ENCODE data around the gene LRRC27. TPM values are rescaled to one million over a fixed set of nuclear protein-coding genes. Genes with fewer than 3 reads are reported as not detected.

LRRC27 gene
- total RNA-seq, 1 donor from 2014 or later = 13.8 TPM

GRCh38 chr10:132404911-132405462 is 73.0 kb downstream of the LRRC27 start:
- Mint-ChIP-seq H3K4me3 (ENCODE audit: unreplicated experiment) (no peak overlapping the region), H3K9me3 (ENCODE audit: unreplicated experiment) (peaks cover 8% of the 10 kb centered on the region), H3K4me1 (ENCODE audit: low read depth, unreplicated experiment) (peaks cover 15% of the 10 kb centered on the region), H3K36me3 (ENCODE audit: unreplicated experiment) (peaks cover 5% of the 10 kb centered on the region), H3K27me3 (ENCODE audit: unreplicated experiment) (peaks cover 5% of the 10 kb centered on the region), H3K27ac (ENCODE audit: unreplicated experiment) (no peak overlapping the region)
- DNase-seq = no peak
- TF ChIP-seq, protein P1, sequence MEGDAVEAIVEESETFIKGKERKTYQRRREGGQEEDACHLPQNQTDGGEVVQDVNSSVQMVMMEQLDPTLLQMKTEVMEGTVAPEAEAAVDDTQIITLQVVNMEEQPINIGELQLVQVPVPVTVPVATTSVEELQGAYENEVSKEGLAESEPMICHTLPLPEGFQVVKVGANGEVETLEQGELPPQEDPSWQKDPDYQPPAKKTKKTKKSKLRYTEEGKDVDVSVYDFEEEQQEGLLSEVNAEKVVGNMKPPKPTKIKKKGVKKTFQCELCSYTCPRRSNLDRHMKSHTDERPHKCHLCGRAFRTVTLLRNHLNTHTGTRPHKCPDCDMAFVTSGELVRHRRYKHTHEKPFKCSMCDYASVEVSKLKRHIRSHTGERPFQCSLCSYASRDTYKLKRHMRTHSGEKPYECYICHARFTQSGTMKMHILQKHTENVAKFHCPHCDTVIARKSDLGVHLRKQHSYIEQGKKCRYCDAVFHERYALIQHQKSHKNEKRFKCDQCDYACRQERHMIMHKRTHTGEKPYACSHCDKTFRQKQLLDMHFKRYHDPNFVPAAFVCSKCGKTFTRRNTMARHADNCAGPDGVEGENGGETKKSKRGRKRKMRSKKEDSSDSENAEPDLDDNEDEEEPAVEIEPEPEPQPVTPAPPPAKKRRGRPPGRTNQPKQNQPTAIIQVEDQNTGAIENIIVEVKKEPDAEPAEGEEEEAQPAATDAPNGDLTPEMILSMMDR (IDR thresholded peaks at IDR 0.05; ENCODE audit: partially characterized antibody, unreplicated experiment) = no peak

GRCh38 chr10:132405463-132405991 is 73.5 kb downstream of the LRRC27 start:
- TF ChIP-seq, protein P1 (IDR thresholded peaks at IDR 0.05; ENCODE audit: partially characterized antibody, unreplicated experiment) = no peak
- Mint-ChIP-seq H3K27me3 (ENCODE audit: unreplicated experiment) (peaks cover 5% of the 10 kb centered on the region), H3K4me3 (ENCODE audit: unreplicated experiment) (no peak overlapping the region), H3K9me3 (ENCODE audit: unreplicated experiment) (peaks cover 8% of the 10 kb centered on the region), H3K4me1 (ENCODE audit: low read depth, unreplicated experiment) (peaks cover 18% of the 10 kb centered on the region), H3K36me3 (ENCODE audit: unreplicated experiment) (peaks cover 5% of the 10 kb centered on the region), H3K27ac (ENCODE audit: unreplicated experiment) (peak overlapping the region; percentile 86)
- DNase-seq = no peak

DNA sequence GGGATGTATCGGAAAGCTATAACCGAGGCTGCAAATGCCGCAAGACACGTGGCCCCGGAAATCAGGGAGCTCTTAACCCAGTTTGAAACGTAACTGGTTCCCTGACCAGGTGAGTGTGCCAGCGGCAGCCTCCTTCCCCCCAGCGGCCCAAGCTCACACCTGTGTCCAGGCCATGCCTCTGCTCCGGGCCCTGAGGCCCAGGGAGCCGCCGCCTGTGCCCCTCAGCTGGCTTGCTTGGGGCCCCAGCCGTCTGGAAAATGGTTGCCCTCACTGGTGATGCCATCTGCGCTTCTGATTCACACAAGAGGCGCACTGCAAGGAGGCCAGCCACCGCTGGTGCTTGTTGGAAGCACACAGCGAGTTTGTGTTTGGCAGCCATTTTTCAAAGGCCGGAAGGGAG is 74.2 kb downstream of the LRRC27 start:
- TF ChIP-seq, protein P1 (IDR thresholded peaks at IDR 0.05; ENCODE audit: partially characterized antibody, unreplicated experiment) = no peak
- Mint-ChIP-seq H3K36me3 (ENCODE audit: unreplicated experiment) (peaks cover 5% of the 10 kb centered on the region), H3K9me3 (ENCODE audit: unreplicated experiment) (peaks cover 7% of the 10 kb centered on the region), H3K27me3 (ENCODE audit: unreplicated experiment) (peaks cover 5% of the 10 kb centered on the region), H3K4me1 (ENCODE audit: low read depth, unreplicated experiment) (peaks cover 18% of the 10 kb centered on the region), H3K27ac (ENCODE audit: unreplicated experiment) (peak overlapping the region; percentile 86), H3K4me3 (ENCODE audit: unreplicated experiment) (no peak overlapping the region)
- DNase-seq = no peak

DNA sequence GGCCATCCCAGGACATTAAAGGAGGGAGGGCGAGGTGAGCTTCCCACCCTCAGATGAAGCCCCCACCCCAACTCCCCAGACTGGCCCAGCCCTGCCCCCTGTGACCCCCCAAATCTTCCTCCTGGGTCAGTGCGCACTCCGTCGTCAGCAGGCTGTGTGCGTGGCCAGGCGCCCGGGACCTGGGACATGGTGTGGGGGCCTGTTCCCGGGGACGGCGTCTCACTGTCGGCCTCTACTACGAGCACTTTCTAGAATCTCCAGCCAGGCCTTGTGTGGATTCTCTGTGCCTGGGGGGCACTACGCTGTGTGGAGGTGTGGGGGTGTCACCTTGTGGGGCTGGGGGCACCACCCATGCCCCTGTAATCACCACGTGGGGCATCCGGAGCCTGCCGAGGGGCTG is 74.8 kb downstream of the LRRC27 start:
- Mint-ChIP-seq H3K4me1 (ENCODE audit: low read depth, unreplicated experiment) (peaks cover 21% of the 10 kb centered on the region), H3K27ac (ENCODE audit: unreplicated experiment) (no peak overlapping the region), H3K36me3 (ENCODE audit: unreplicated experiment) (peaks cover 5% of the 10 kb centered on the region), H3K9me3 (ENCODE audit: unreplicated experiment) (peaks cover 7% of the 10 kb centered on the region), H3K27me3 (ENCODE audit: unreplicated experiment) (peaks cover 5% of the 10 kb centered on the region), H3K4me3 (ENCODE audit: unreplicated experiment) (no peak overlapping the region)
- TF ChIP-seq, protein P1 (IDR thresholded peaks at IDR 0.05; ENCODE audit: partially characterized antibody, unreplicated experiment) = no peak
- DNase-seq = no peak

DNA sequence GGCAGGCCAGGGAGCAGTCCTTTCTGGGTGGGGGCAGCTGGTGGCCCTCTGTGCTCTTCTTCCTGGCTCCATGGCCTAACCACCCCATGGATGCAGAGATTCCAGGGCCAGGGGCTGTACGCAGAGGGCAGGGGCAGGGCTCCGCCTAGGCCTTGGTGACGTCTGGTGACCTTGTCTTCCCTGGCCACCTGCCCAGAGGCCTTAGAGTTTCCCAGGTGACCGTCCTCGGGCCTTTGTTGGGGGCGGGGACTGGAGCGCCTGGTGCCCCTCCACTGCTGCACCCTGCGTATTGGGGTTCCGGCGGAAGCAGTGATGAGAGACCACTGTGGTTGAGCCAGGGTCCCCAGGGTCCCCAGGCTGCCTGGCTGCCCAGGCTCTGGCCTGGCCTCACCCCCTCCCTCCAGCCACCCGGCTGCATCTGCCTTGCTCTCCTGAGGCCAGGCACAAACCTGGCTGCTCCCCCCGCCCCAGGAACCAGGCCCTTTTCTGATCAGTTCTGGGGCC is 75.3 kb downstream of the LRRC27 start:
- peaks cover 5% of the 10 kb centered on the region for H3K27me3 Mint-ChIP-seq (ENCODE audit: unreplicated experiment)
- peaks cover 7% of the 10 kb centered on the region for H3K9me3 Mint-ChIP-seq (ENCODE audit: unreplicated experiment)
- H3K36me3 Mint-ChIP-seq (ENCODE audit: unreplicated experiment) = peaks cover 5% of the 10 kb centered on the region
- peak overlapping the region; percentile 49 for H3K4me3 Mint-ChIP-seq (ENCODE audit: unreplicated experiment)
- H3K27ac Mint-ChIP-seq (ENCODE audit: unreplicated experiment) = no peak overlapping the region
- TF ChIP-seq, protein P1 (IDR thresholded peaks at IDR 0.05; ENCODE audit: partially characterized antibody, unreplicated experiment) = no peak
- peaks cover 22% of the 10 kb centered on the region for H3K4me1 Mint-ChIP-seq (ENCODE audit: low read depth, unreplicated experiment)
- DNase-seq = no peak
